ENCODE results near the gene MBTD1.
"Not testable (repeated sequence)": the region's sequence is repeated elsewhere in the genome, so short reads cannot be mapped to it uniquely, and the experiment has no call there.

Gene MBTD1

DNA sequence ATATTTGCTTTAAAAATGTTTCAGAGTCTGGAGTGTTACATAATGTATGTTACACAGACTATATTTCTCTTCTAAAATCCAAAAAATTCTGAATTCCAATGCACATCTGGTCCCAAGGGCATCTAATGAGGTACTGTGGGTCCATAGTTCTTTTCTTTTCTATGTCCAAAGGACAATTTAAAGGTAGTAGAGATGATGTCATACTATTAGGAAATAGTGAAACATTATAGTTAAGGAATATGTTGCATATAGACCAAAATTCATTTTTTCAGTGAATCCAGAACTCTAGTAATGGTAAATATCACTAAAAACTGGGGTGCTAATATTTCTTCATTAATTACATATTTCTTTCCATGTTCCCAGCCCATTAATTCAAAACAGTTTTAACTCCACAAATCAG is 70.7 kb downstream of the MBTD1 start:
- DNase-seq (ENCODE audit: low read depth in 2 of 2): no peak

DNA sequence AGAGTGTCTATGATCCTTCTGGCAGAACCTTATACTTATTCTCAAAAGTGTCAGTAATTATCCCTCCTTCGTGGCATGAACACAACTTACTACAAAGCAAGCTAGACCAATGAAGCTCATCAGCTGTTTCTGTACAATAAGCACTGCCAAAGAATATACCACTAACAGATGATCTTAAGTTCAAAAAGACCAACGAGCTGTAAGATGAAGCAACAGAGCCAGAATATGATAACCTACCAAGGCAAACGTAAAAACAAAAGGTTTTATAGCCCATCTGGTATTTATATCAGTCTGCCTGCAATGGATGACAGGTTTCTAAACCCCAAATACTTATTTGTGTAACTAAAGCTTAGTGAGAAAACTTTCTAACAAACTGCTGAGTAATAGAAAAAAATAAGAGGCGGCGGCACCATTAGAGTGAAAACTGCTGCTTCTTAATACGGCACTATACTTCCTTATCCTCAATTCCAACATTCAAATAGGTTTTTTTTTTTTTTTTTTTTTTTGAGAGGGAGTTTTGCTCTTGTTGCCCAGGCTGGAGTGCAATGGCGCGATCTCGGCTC is 71.5 kb downstream of the MBTD1 start:
- no peak for DNase-seq (ENCODE audit: low read depth in 2 of 2)

- DNase-seq (ENCODE audit: low read depth in 2 of 2): no peak
Measured at GRCh38 chr17:51185763-51186332, 74.0 kb downstream of the MBTD1 start.

GRCh38 chr17:51184124-51184523 is 75.7 kb downstream of the MBTD1 start:
- DNase-seq (ENCODE audit: low read depth in 2 of 2): no peak

DNA sequence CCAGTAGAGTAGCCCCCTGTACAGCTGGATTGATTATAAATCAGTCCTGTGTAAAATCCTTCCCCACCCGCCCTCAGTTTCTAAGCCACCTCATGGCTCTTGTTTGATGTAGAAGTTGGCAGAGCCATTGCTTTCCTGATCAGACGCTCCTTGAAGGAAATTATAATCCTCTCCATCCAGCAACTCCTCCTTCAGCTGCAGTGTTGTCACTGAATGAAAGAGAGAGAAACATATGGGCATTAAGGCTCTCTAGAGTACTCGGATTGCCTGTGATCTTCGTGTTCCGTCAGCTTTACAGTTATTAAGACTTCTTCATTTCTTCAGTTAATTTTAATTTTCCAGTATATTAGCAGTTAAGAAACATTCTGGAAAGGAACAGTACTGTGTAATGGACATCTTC is 79.4 kb downstream of the MBTD1 start:
- DNase-seq (ENCODE audit: low read depth in 2 of 2): no peak

DNA sequence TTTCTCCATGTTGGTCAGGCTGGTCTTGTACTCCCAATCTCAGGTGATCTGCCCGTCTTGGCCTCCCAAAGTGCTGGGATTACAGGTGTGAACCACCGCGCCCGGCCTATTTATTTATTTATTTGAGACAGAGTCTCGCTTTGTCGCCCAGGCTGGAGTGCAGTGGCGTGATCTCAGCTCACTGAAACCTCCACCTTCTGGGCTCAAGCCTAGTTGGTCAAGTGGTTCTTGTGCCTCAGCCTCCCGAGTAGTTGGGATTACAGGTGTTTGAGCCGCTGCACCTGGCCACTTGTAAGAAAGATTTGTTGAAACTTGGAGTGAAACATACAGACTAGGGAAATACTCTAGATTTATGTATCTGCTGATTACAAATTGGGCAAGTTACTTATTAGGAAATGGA is 87.8 kb downstream of the MBTD1 start:
- DNase-seq (ENCODE audit: low read depth in 2 of 2): not testable (repeated sequence)

- no peak for DNase-seq (ENCODE audit: low read depth in 2 of 2)
Measured at GRCh38 chr17:51170736-51171135, 89.1 kb downstream of the MBTD1 start.

DNA sequence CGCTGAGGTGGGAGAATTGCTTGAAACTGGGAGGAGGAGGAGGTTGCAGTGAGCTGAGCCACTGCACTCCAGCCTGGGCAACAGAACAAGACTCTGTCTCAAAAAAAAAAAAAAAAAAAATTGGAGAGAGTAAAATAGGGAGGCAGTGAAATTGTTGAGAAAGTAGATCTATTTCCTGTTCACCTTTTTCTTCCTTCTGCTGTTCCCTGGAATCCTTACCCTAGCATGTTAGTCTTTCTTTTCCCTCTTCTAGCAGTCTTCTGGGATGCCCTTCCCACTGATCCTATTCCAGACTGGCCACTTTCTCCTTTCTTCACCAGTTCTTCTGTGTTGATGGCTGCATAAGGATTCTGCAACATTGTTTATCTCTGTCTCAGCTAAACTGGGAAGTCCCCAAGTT is 90.5 kb downstream of the MBTD1 start:
- no peak for DNase-seq (ENCODE audit: low read depth in 2 of 2)

DNA sequence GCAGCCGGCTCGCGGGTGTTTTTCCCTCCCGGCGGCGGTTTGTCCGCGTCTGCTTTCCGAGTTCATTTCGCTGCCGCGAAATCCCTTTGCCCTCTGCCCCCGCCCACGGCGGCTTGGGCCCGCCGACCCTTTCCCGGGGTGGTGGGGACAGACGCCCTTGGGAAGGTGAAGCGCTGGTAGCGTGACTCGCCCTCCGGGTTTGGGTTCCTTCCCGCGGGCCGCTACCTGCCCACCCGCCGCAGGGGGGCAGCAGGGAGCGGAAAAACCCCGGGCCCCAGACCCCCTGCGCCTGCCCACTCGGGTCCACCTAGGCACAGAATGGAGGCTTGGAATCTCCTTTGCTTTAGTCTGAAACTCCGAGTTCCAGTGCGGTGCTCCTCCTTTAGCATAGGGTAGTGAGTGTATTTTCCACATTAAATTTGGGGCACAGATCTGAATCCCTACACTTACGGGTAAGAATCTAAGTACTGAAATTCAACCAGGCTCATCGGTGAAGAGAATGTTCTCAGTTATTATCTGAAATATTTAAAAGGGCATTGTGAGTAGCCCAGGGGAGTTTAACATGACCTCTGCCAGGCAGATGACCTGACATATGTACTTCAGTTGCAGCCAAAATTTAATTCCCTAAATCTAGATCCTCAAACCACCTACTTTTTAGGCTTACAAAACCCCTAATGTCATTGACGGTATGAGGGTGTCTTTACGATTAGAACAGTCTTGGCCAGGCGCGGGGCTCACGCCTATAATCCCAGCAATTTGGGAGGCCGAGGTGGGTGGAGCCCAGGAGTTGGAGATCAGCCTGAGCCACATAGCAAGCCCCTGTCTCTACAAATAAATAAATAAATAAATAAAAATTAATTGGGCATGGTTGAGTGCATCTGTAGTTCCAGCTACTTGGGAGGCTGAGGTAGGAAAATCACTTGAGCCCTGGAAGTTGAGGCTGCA is 92.6 kb downstream of the MBTD1 start:
- peak; percentile 28 to 39 for DNase-seq (ENCODE audit: low read depth in 2 of 2)

DNA sequence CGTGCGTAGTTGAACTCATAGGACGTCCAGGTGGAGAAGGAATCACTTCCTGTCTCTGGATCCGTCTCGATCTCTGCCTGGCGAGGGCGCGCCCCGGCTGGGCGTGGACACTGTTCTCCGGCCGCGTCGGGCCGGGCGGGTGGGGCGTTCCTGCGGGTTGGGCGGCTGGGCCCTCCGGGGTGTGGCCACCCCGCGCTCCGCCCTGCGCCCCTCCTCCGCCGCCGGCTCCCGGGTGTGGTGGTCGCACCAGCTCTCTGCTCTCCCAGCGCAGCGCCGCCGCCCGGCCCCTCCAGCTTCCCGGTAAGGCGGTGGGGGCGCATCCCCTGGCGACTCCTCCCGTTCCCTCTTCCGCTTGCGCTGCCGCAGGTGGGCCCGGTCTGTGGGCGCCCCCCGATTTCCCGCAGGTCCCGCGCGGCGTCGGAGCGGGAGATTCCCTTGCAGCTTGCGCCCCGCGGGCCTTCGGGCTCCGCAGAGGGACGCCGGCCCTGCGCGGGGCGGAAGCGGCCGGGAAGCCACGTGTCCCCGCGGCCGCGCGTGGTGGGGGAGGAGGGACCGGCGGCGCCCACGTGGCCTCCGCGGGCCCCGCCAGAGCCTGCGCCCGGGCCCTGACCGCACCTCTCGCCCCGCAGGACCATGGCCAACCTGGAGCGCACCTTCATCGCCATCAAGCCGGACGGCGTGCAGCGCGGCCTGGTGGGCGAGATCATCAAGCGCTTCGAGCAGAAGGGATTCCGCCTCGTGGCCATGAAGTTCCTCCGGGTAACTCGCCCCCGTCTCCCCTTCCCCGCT is 93.5 kb downstream of the MBTD1 start, which contains the start of gene NME2:
Gene NME2 (plus strand): TSS at position 214 of the 789 bp plus-strand sequence. CDS start 420 bp downstream, at position 634.
- DNase-seq (ENCODE audit: low read depth in 2 of 2): peak; percentile 34 to 37

DNA sequence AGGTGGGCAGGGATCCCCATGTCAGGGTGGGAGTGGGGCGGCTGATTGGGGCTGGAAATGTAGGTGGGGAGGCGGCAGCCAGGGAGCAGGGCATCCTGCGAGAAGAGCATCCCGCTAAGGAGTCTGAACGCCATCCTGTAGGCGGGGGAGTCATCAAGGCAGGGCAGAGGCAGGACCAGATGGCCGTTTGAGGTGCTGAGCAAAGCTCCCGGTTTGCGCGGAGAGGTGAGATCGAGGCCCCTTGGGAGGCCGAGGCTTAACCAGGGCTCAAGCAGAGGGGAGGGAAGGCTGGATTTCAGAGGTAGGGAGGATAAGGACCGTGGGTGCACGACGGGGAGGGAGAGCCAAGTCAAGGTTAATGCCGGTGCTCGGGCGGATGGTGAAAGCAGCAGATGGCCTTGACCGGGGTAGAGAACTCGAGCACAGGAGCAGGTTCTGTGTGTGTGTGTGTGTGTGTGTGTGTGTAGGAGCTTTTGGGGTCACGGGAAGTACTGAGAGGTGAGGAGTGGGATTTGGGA is 94.1 kb downstream of the MBTD1 start:
- DNase-seq (ENCODE audit: low read depth in 2 of 2): no peak

DNA sequence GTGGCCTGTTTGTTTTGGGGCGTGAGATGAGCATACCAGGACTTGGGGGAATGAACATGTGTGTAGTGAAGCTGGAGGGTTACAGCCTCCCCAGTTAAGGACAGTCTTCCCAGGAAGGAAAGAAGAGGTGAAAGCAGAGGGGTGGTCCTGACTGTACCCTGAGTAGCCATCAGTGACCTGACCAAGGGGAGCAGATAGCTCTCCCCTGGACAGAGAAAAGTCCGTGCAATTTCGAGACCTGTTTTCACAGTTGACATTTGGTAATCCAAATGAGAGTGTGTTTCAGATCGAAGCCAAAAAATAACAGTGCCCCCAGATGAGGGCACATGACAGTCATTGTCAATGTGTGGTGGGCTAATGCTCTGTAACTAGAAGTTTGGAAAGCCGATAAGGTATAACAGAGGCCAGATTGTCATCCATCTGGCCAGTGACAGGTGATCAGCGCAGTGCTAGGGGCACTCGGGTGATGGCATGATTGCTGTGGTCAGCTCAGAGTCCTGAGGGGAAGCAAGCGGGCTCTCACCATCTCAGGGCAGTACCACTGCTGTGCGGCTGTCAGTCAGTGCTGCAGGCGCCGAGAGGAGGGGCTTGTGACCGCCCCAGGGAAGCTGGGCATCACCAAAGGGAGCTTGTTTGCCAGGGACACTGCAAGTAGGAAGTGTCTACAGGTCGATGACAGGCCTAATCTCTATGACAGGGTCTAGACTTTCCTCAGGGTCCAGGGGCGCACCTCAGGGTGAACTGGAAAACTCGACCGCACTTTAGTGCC is 94.8 kb downstream of the MBTD1 start:
- DNase-seq (ENCODE audit: low read depth in 2 of 2): no peak

GRCh38 chr17:51161541-51161940 is 98.3 kb downstream of the MBTD1 start:
- DNase-seq (ENCODE audit: low read depth in 2 of 2): no peak

GRCh38 chr17:51159604-51160003 is 100.2 kb downstream of the MBTD1 start:
- DNase-seq (ENCODE audit: low read depth in 2 of 2): no peak

DNA sequence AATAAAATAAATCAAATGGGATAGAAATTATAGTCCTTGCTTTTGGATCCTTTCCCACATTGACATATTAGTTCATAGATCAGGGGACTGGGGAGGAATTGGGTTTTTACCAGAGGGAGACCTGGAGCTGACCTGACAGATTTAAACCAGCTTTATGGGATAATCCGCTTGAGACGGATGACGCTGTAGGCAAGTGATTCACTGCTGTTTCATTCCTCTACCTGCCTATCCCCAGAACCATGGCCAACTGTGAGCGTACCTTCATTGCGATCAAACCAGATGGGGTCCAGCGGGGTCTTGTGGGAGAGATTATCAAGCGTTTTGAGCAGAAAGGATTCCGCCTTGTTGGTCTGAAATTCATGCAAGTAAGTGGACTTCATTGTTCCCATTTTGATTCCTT is 104.4 kb downstream of the MBTD1 start:
- DNase-seq (ENCODE audit: low read depth in 2 of 2): no peak

DNA sequence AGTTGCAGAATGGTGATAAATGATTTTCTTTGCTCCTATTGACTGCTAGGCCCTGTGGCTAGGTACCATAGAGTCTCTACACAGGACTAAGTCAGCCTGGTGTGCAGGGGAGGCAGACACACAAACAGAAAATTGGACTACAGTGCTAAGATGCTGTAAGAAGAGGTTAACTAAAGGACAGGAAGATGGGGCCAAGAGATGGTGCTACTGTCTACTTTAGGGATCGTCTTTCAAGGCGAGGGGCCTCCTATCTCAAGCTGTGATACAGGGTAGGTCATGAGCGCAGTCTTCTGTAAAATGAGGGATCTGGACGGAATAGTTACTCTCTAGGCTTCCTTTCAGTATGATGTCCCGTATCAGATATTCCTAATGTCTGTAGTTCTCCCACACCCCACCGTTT is 105.7 kb downstream of the MBTD1 start:
- no peak for DNase-seq (ENCODE audit: low read depth in 2 of 2)

DNA sequence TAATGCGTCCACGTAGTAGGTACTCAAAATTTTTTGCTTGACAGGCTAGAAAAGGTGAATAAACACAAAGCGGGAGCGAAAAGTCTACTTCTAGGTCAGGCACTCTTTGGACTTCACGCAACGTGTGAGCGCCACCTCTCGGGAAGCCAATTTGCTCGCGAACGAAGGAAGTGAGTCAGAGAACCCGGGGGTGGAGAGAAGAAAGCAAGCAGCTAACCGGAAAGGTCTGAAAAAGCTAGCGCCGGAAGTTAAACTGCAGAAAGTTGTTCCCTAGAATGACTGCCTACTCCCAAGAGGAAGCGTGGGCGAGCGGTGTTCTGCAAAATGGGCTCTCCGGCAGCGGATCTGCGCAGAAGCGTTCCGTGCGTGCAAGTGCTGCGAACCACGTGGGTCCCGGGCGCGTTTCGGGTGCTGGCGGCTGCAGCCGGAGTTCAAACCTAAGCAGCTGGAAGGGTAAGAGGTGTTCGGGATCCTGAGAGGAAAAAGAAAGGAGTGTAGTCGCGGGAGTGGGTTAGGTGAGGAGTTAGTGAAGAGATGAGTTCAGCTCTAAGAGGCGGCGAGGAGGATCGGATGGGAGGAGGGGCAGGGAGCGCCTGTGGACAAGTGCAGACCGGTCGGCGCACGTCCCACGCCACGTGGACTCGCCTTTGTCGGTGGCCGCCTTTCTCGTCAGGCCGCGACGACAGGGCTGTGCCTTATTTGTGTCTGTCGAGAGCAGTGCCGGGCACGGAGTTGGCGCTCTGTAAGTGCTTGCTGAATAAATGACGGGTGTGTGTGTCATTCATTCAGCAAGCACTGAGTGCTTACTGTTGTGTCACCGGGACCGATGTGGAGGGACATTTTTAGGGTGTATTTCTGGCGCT is 106.4 kb downstream of the MBTD1 start, which contains the start of gene NME1:
Gene NME1 (plus strand): TSS at position 350 of the 863 bp plus-strand sequence. CDS start 2,096 bp downstream, outside the sequence.
- peak; percentile 94 to 96 for DNase-seq (ENCODE audit: low read depth in 2 of 2)

GRCh38 chr17:51152766-51153209 is 107.1 kb downstream of the MBTD1 start:
- DNase-seq (ENCODE audit: low read depth in 2 of 2): no peak

- no peak for DNase-seq (ENCODE audit: low read depth in 2 of 2)
Measured at GRCh38 chr17:51150932-51151331, 108.9 kb downstream of the MBTD1 start.

GRCh38 chr17:51149163-51149562 is 110.7 kb downstream of the MBTD1 start:
- DNase-seq (ENCODE audit: low read depth in 2 of 2): no peak

Measured in stimulated activated CD8-positive, alpha-beta memory T cell treated with anti-CD3 and anti-CD28 coated beads, Interleukin-2, amount 100 ng/mL, for 1 hour (primary cell).